GM19463 (cell line): ENCODE measurements around the gene HIVEP1.

Experiments
- ATAC-seq: cut with Tn5 transposase; IDR thresholded peaks from one replicate; pipeline ENCODE4 v1.9.1; 2021; ENCODE audit warnings: mild to moderate bottlenecking, moderate library complexity; ENCODE audit not compliant: unreplicated experiment

HIVEP1 gene

DNA sequence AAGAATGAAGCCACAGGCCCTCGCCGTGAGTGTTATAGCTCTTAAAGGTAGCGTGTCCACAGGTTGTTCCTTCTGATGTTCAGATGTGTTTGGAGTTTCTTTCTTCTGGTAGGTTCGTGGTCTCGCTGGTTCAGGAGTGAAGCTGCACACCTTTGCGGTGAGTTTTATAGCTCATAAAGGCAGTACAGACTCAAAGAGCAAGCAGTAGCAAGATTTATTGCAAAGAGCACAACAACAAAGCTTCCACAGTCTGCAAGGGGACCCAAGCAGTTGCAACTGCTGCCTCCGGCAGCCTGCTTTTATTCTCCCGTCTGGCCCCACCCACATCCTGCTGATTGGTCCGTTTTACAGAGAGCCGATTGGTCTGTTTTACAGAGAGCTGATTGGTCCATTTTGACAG, 5.2 kb downstream of the HIVEP1 start:
- ATAC-seq, result no peak

- ATAC-seq, result no peak
These were observed 5.8 kb downstream of the HIVEP1 start for GRCh38 chr6:12017876-12018401.

GRCh38 chr6:12020187-12020791, 8.2 kb downstream of the HIVEP1 start:
- no peak for ATAC-seq

GRCh38 chr6:12022481-12022880, 10.4 kb downstream of the HIVEP1 start:
- ATAC-seq, result no peak

DNA sequence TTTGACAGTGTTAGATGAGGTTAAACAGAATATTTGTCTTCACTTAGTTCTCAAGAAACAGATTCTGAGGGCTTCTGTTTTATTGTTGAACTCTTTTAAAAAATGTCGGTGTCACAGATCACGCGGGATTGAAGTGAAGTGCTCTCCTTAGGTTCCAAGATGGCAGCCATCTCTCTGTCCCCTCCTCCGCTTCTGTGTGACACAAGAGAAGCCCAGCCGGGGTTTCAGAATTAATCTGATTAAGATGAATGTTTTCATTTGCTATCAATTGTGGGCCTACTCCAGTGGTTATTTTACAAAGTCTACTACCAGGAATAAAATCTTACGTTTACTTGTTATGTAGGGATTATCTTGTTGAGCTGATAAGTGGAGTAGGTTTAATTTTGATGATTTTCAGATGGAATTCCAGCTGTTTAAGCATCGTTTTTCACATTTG, 10.9 kb downstream of the HIVEP1 start:
- ATAC-seq, result no peak

- no peak for ATAC-seq
These were observed 12.1 kb downstream of the HIVEP1 start for GRCh38 chr6:12024216-12024615.

- ATAC-seq, result no peak
These were observed 12.8 kb downstream of the HIVEP1 start for GRCh38 chr6:12024699-12025434.

DNA sequence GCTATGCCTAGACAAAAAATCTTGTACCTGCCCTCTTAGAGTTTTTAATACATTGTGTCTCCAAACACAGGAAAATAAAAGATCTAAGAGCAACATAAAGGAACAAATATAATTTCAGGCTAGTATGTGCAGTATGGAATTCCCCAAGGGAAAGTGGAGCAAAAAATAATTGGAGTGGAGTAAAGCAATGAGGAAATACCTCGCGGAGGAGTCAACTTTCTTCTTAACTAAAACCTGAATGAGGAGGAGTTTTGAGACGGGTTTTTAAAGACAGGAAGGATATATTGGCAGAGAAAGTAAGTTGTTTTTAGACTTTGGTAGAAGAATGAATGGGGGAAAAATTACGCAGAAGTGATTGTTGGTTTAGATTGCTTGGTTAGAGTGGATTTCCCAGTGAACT, 14.0 kb downstream of the HIVEP1 start:
- ATAC-seq, result no peak

- no peak for ATAC-seq
These were observed 14.7 kb downstream of the HIVEP1 start for GRCh38 chr6:12026833-12027232.

GRCh38 chr6:12028213-12028612, 16.1 kb downstream of the HIVEP1 start:
- no peak for ATAC-seq

- no peak for ATAC-seq
These were observed 18.0 kb downstream of the HIVEP1 start for GRCh38 chr6:12029979-12030737.

- ATAC-seq, result peak; percentile 60
These were observed 19.0 kb downstream of the HIVEP1 start for GRCh38 chr6:12030993-12031550.

- ATAC-seq, result no peak
These were observed 20.9 kb downstream of the HIVEP1 start for GRCh38 chr6:12032783-12033573.

DNA sequence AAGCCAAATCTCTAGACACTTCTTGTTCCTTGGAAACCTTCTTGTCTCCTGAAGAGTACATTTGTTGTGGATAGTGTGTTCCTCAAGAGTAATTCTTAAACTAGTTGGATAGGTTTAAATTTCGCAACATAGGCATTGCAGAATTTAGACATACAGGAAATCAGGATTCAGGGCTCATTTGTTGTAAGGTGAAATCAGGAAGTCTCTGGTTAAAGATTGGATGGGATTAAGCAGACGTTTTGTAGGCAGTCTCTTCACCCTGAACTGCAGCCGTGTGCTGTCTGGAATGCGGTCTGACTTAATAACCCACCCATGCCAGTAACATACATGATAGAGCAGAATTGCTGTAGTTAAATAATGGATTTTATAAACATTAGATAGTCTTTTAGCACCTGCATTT, 21.7 kb downstream of the HIVEP1 start:
- no peak for ATAC-seq

DNA sequence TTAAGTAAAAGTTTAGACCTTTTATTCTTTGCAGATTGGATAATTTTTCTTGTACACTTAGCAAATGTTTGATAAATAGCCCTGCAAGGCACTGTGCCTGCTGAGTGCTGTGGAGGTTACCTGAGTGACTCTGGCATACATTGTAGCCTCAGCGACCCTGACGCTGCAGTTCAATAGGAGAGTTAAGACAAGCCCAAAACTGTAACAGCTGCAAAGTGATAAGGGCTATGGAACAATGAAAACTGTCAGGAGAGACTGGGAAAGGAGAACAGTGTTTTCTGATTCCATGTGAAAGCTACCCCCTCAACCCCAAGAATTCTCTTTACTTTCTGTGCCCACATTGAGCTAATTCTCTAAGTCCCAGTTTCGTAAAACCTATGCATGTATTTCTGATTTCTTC, 22.2 kb downstream of the HIVEP1 start:
- no peak for ATAC-seq

DNA sequence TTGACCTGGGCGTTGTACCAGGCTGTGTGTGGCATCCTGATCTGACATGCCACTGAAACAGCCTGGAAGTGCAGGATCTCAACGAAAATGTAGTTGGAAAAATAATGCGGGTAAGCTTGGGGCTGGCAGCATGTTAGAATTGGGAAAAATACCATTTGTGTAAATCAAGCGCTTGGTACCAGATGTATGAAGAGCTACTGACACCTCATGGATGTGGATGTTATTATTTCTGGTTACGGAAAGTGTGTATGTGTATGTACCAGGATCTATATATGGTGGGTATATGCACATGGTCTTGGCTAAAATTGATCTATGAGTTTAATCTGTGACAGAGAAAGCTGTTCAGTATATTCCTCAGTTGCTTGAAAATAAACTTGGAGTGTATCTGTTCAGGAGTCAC, 22.7 kb downstream of the HIVEP1 start:
- ATAC-seq, result no peak

DNA sequence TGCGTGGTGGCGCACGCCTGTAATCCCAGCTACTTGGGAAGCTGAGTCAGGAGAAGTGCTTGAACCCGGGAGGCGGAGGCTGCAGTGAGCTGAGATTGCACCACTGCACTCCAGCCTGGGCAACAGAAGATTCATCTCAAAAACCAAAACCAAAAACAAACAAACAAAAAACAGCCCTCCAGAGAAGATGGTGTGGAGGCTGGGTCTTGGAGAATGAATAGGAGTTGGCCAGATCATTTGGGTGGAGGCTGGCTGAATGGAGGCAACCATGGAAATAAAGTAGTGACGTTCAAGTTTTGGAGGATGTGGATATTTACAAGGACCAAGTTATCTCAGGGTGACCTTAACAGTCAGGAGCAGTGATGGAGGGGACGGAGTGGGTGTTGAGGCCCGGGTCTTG, 24.7 kb downstream of the HIVEP1 start:
- ATAC-seq, result no peak

DNA sequence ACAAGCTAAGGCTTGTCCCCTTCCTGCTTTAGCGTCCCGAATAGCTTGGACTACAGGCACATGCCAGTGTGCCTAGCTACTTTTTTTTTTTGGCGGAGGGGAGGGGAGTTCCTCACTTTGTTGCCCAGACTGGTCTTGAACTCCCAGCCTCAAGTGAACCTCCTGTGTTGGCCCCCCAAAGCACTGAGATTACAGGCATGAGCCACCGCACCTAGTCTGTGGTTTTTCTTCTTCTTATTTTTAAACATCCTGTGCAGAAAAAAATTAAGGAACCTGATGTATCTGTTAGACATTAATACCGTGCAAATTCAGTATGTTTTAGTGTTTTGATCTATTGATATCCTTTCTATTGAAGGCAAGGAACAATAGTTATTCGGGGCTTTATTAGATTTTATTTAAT, 25.7 kb downstream of the HIVEP1 start:
- ATAC-seq, result no peak

DNA sequence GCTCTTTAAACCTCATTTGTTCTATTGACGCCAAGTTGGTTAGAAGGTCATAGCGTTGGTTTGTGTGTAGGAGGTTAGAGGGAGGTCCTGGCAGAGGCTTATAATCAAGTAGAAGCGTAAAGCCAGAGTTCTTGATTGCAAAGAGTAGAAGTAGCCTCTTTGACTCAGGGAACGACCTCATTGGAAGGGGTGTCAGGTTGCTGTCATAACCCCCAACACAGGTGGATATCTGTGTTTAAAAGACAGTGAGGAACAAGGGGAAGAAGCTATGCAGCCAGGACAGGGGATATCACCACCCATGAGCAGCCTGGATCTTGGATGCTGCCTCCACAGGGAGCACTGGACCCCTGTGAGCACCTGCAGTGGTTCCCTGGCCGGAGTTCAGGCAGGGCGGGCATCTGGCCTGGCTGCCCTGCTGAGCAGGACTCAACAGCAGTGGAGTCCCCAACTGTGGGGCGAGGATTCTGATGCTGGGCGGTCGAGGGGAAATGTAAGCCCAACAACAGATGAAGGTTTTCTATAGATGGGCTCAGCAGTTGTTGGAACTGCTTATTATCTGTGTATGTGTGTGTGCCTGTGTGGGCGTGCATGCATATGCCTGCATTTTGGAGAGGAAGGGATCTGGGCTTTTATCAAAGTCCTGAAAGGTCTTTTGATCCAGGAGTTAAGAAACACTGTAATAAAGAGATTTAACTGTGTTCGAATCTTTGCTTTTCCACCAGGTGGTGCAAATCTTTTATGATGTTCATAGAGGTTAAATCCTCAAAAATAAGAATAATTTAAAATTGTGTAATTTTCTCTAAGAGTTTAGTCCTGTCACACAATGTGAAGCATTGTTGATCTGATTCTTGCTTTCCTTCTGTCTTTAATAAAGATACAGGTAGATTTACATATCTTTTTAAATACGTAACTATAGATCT, 27.7 kb downstream of the HIVEP1 start:
- no peak for ATAC-seq

GRCh38 chr6:12047304-12047703, 35.2 kb downstream of the HIVEP1 start:
- no peak for ATAC-seq
